ENCODE results near the gene CHRM5. TPM values are rescaled to one million over a fixed set of nuclear protein-coding genes. Genes with fewer than 3 reads are reported as not detected.

CHRM5 gene
- total and polyA plus RNA-seq, 9 of the 15 experiments (the other 6 are each of a cell fraction or from before 2014, with no cell fraction given): not detected

- H4K20me1 ChIP-seq (replicated peaks; ENCODE audit: control insufficient read depth, insufficient read depth, low read length): no peaks in the 10 kb centered on the region
- no TSS peak for BruUV-seq (replicated peaks)
- ATAC-seq: no peak
- H3K4me1 ChIP-seq (replicated peaks in 1 of 2; ENCODE audit: control insufficient read depth in 2 of 2, insufficient read depth in 2 of 2, low read length in 2 of 2): no peaks in the 10 kb centered on the region
- H3K79me2 ChIP-seq (ENCODE audit: control insufficient read depth, insufficient read depth, low read length): no peaks in the 10 kb centered on the region
- TF ChIP-seq STAT5A (IDR thresholded peaks at IDR 0.05; ENCODE audit: borderline replicate concordance, low read length) (no peak), NUFIP1 (IDR thresholded peaks at IDR 0.05; ENCODE audit: partially characterized antibody) (no peak), SIRT6 (IDR thresholded peaks at IDR 0.05; ENCODE audit: low read depth, low read length) (no peak), XRCC4 (IDR thresholded peaks at IDR 0.05; ENCODE audit: extremely low read depth, insufficient read depth, insufficient read length) (no peak), ELK3 (CRISPR knock-in tag; IDR thresholded peaks at IDR 0.05) (no peak), PPARD (CRISPR knock-in tag; IDR thresholded peaks at IDR 0.05) (no peak), EGR1 (conservative IDR thresholded peaks at IDR 0.05) (no peak), ZNF507 (tag; conservative IDR thresholded peaks at IDR 0.05) (no peak)
- ChIA-PET CTCF (ENCODE audit: low intra/inter-chr PET ratio) (no interaction called here), POLR2A (interaction anchor here (0.8 kb wide), 1 partner anchor 9 kb away, joined by 3 read pairs; no protein-coding TSS in a partner anchor)
- H3K36me3 ChIP-seq (ENCODE audit: control insufficient read depth, insufficient read depth, low read length): no peaks in the 10 kb centered on the region
- in situ Hi-C loops (cut with MboI) (no loop called here), intact Hi-C loops (cut with micrococcal nuclease) (no loop called here)
- H3K27me3 ChIP-seq (ENCODE audit: control insufficient read depth in 2 of 2, insufficient read depth in 2 of 2, low read length in 2 of 2): peaks cover 0 to 4% of the 10 kb centered on the region in 2 experiments; a peak in 2 of 5 replicates
- H3K4me3 ChIP-seq: no peak overlapping the region
- WGBS (ENCODE audit: insufficient coverage, low coverage, missing lambda C conversion rate): 5% methylated on average over 3 of the region's 3 CpGs
- H3K9me1 ChIP-seq (ENCODE audit: control insufficient read depth, insufficient read depth, low read length): no peaks in the 10 kb centered on the region
- no peak overlapping the region for H2AFZ ChIP-seq (ENCODE audit: low read depth, low read length)
- FAIRE-seq: no peak
- no peak overlapping the region for H3K27ac ChIP-seq (ENCODE audit: extremely low read depth, low read depth, low read length)
- no peak for DNase-seq (ENCODE audit: extremely low read depth in 1 of 4, low spot score in 3 of 4)
- H3K9me3 ChIP-seq (replicated peaks; ENCODE audit: control insufficient read depth, insufficient read depth, low read depth, low read length): no peaks in the 10 kb centered on the region
- H3K4me2 ChIP-seq (ENCODE audit: insufficient read depth, low read length): no peak overlapping the region
- no peak overlapping the region for H3K9ac ChIP-seq (ENCODE audit: insufficient read depth in 1 of 2, low read depth in 2 of 2, low read length in 2 of 2)
These were observed 33.2 kb downstream of the CHRM5 start for GRCh38 chr15:34001536-34001935.

Measured in K562 (cell line).